Neural cell (in vitro differentiated cells): ENCODE data around the gene ZNF653.

ENCODE experiments used
- CTCF ChIP-seq: fragments of 450-650 bp; IDR thresholded peaks from 2 replicates; pipeline ENCODE4 v1.5.1; 2014; ENCODE audit warnings: antibody characterized with exemption, mild to moderate bottlenecking, moderate library complexity; ENCODE audit not compliant: poor library complexity, severe bottlenecking
- EZH2 ChIP-seq: fragments of 200-600, 300-800 bp; shearing (Covaris generic), sonication (generic); IDR thresholded peaks from 2 replicates; pipeline ENCODE4 v1.6.1; 2014; ENCODE audit warnings: antibody characterized with exemption, low read length, borderline replicate concordance, mild to moderate bottlenecking; ENCODE audit not compliant: insufficient read depth, poor library complexity, severe bottlenecking
- RAD21 ChIP-seq: fragments of 450-650 bp; conservative IDR thresholded peaks from 2 replicates; pipeline ENCODE4 v1.6.1; 2014; ENCODE audit warnings: antibody characterized with exemption, mild to moderate bottlenecking, moderate library complexity

GRCh38 chr19:11464333-11465265 lies 41.0 kb downstream of the ZNF653 start:
- TF ChIP-seq CTCF: no peak
- no peak for TF ChIP-seq EZH2
- no peak for TF ChIP-seq RAD21
